IMR-90 (cell line): Measurements from ENCODE around the gene ZSCAN32. TPM values are rescaled to one million over a fixed set of nuclear protein-coding genes. Genes with fewer than 3 reads are reported as not detected.

Experiments
- ATAC-seq: fragments of 200-7000 bp; cut with Tn5 transposase; 2 replicates; pipeline ENCODE4 v1.9.1; 2020; ENCODE audit warnings: low read depth, mild to moderate bottlenecking, moderate library complexity
- BruUV-seq: library from RNA; stranded (reverse); fragments of 400-500 nt; replicated peaks from 2 replicates; lab custom pipeline; 2021; lab: Mats Ljungman, UMichigan
- CTCF ChIA-PET: fragments of 300-600 bp; formaldehyde crosslinking; extraction: SDS; loops from one replicate; lab custom pipeline; 2021; ENCODE audit warnings: antibody characterized with exemption; lab: Yijun Ruan, JAX
- POLR2A ChIA-PET: fragments of 300-600 bp; sonication (Branson Sonifier 250); formaldehyde crosslinking; loops from one replicate; lab custom pipeline; 2022; ENCODE audit warnings: antibody characterized with exemption; ENCODE audit not compliant: unreplicated experiment; lab: Charles Lee
- DNase-seq: peaks from one replicate; pipeline ENCODE4 v3.0.0; 2013
- H2AFZ ChIP-seq: replicated peaks from 2 replicates; pipeline ENCODE3; 2013; ENCODE audit warnings: low read length, mild to moderate bottlenecking; ENCODE audit not compliant: poor library complexity
- H2AK5ac ChIP-seq: 2 replicates; pipeline ENCODE4 v1.6.1; 2013; ENCODE audit warnings: low read depth, low read length, inconsistent platforms
- H2AK9ac ChIP-seq: replicated peaks from 2 replicates; pipeline ENCODE3; 2013; ENCODE audit warnings: mild to moderate bottlenecking, low read depth, low read length, moderate library complexity; ENCODE audit not compliant: poor library complexity
- H2BK120ac ChIP-seq: 2 replicates; pipeline ENCODE4 v1.6.1; 2013; ENCODE audit warnings: low read depth, low read length, inconsistent platforms
- H2BK15ac ChIP-seq: 3 replicates; pipeline ENCODE4 v1.6.1; 2013; ENCODE audit warnings: low read depth, low read length, inconsistent platforms
- H2BK20ac ChIP-seq: 2 replicates; pipeline ENCODE4 v1.6.1; 2013; ENCODE audit warnings: low read depth, mild to moderate bottlenecking, inconsistent platforms, low read length, moderate library complexity
- H2BK5ac ChIP-seq: 2 replicates; pipeline ENCODE4 v1.6.1; 2013; ENCODE audit warnings: mild to moderate bottlenecking, low read depth, low read length, inconsistent platforms; ENCODE audit not compliant: poor library complexity, severe bottlenecking
- H3K14ac ChIP-seq: replicated peaks from 2 replicates; pipeline ENCODE4 v1.6.1; 2013; ENCODE audit warnings: low read depth, low read length, inconsistent platforms
- H3K18ac ChIP-seq: 2 replicates; pipeline ENCODE4 v1.6.1; 2013; ENCODE audit warnings: low read depth, low read length, control low read depth
- H3K23ac ChIP-seq: 2 replicates; pipeline ENCODE4 v1.6.1; 2013; ENCODE audit warnings: low read depth, low read length, inconsistent platforms
- H3K27ac ChIP-seq: 2 replicates; pipeline ENCODE4 v1.5.1; 2013; ENCODE audit warnings: mild to moderate bottlenecking, control low read depth, low read length; ENCODE audit not compliant: insufficient read depth
- H3K27me3 ChIP-seq: 2 replicates; pipeline ENCODE4 v1.6.1; 2013; ENCODE audit warnings: low read length; ENCODE audit not compliant: control insufficient read depth, insufficient read depth
- H3K36me3 ChIP-seq: 2 replicates; pipeline ENCODE4 v1.6.1; 2013; ENCODE audit warnings: low read length, mixed read lengths; ENCODE audit not compliant: control insufficient read depth, insufficient read depth
- H3K4ac ChIP-seq: 2 replicates; pipeline ENCODE4 v1.6.1; 2013; ENCODE audit warnings: low read depth, low read length, inconsistent platforms
- H3K4me1 ChIP-seq: 2 replicates; pipeline ENCODE4 v1.6.1; 2013; ENCODE audit warnings: low read length, mixed read lengths; ENCODE audit not compliant: control insufficient read depth, insufficient read depth
- H3K4me2 ChIP-seq: 2 replicates; pipeline ENCODE4 v1.6.1; 2013; ENCODE audit warnings: low read depth, mild to moderate bottlenecking, control low read depth, low read length, moderate library complexity
- H3K4me3 ChIP-seq: 2 replicates; pipeline ENCODE4 v1.5.1; 2013; ENCODE audit warnings: low read depth, mild to moderate bottlenecking, control low read depth, low read length, moderate library complexity; ENCODE audit not compliant: insufficient read depth
- H3K56ac ChIP-seq: 2 replicates; pipeline ENCODE4 v1.6.1; 2013; ENCODE audit warnings: low read length, inconsistent platforms; ENCODE audit not compliant: insufficient read depth; ENCODE audit errors: extremely low read depth
- H3K79me1 ChIP-seq, 2 experiments: 2 replicates each; pipeline ENCODE4 v1.6.1; 2013; ENCODE audit warnings: low read length in 2 of 2, inconsistent platforms in 1 of 2, low read depth in 1 of 2
- H3K9ac ChIP-seq: 2 replicates; pipeline ENCODE4 v1.6.1; 2013; ENCODE audit warnings: low read depth, low read length, control low read depth
- H3K9me1 ChIP-seq: 2 replicates; pipeline ENCODE4 v1.6.1; 2013; ENCODE audit warnings: low read length, inconsistent platforms; ENCODE audit not compliant: insufficient read depth
- H3K9me3 ChIP-seq: 2 replicates; pipeline ENCODE4 v1.6.1; 2013; ENCODE audit warnings: low read length; ENCODE audit not compliant: control insufficient read depth, insufficient read depth
- H4K20me1 ChIP-seq: 2 replicates; pipeline ENCODE4 v1.6.1; 2013; ENCODE audit warnings: low read length, inconsistent platforms; ENCODE audit not compliant: insufficient read depth
- H4K5ac ChIP-seq: 2 replicates; pipeline ENCODE4 v1.6.1; 2013; ENCODE audit warnings: mild to moderate bottlenecking, low read depth, low read length, control low read depth
- H4K8ac ChIP-seq, 2 experiments: 2 replicates each; pipeline ENCODE4 v1.6.1; 2013; ENCODE audit warnings: low read depth in 2 of 2, low read length in 2 of 2, control low read depth in 1 of 2, inconsistent platforms in 1 of 2
- H4K91ac ChIP-seq: 2 replicates; pipeline ENCODE4 v1.6.1; 2013; ENCODE audit warnings: low read depth, low read length, inconsistent platforms; ENCODE audit not compliant: insufficient read depth
- BHLHE40 ChIP-seq: fragments of 150-350 bp; IDR thresholded peaks from 2 replicates; pipeline ENCODE4 v1.6.1; 2016; ENCODE audit warnings: mild to moderate bottlenecking, low read depth, low read length
- CEBPB ChIP-seq: IDR thresholded peaks from 2 replicates; pipeline ENCODE4 v1.6.1; 2012; ENCODE audit warnings: low read depth, low read length, improper control_type of control experiment
- CHD1 ChIP-seq: IDR thresholded peaks from 2 replicates; pipeline ENCODE4 v1.6.1; 2012; ENCODE audit warnings: low read depth, low read length, improper control_type of control experiment
- ELK1 ChIP-seq: fragments of 150-350 bp; IDR thresholded peaks from 2 replicates; pipeline ENCODE4 v1.6.1; 2016; ENCODE audit warnings: low read depth, mild to moderate bottlenecking, low read length, moderate library complexity, borderline replicate concordance
- FOS ChIP-seq: fragments of 150-350 bp; IDR thresholded peaks from 2 replicates; pipeline ENCODE4 v1.6.1; 2016; ENCODE audit warnings: low read depth, low read length
- MAFK ChIP-seq: IDR thresholded peaks from 2 replicates; pipeline ENCODE4 v1.6.1; 2012; ENCODE audit warnings: low read depth, low read length, improper control_type of control experiment
- MAZ ChIP-seq: IDR thresholded peaks from 2 replicates; pipeline ENCODE4 v1.6.1; 2012; ENCODE audit warnings: low read depth, mild to moderate bottlenecking, low read length, improper control_type of control experiment, moderate library complexity, borderline replicate concordance
- MXI1 ChIP-seq: IDR thresholded peaks from 2 replicates; pipeline ENCODE4 v1.6.1; 2012; ENCODE audit warnings: low read depth, mild to moderate bottlenecking, low read length, moderate library complexity, borderline replicate concordance
- NFE2L2 ChIP-seq: fragments of 150-350 bp; IDR thresholded peaks from 2 replicates; pipeline ENCODE4 v1.6.1; 2016; ENCODE audit warnings: low read depth, mild to moderate bottlenecking, low read length
- POLR2A ChIP-seq: IDR thresholded peaks from 2 replicates; pipeline ENCODE4 v1.6.1; 2012; ENCODE audit warnings: mild to moderate bottlenecking, low read depth, low read length
- RAD21 ChIP-seq: IDR thresholded peaks from 2 replicates; pipeline ENCODE4 v1.6.1; 2012; ENCODE audit warnings: low read length, improper control_type of control experiment
- RCOR1 ChIP-seq: IDR thresholded peaks from 2 replicates; pipeline ENCODE4 v1.6.1; 2012; ENCODE audit warnings: mild to moderate bottlenecking, low read length, improper control_type of control experiment; ENCODE audit not compliant: insufficient replicate concordance
- RFX5 ChIP-seq: IDR thresholded peaks from 2 replicates; pipeline ENCODE4 v1.8.0; 2012; ENCODE audit warnings: low read depth, mild to moderate bottlenecking, low read length, moderate library complexity
- SMC3 ChIP-seq: fragments of 150-350 bp; IDR thresholded peaks from 2 replicates; pipeline ENCODE4 v1.6.1; 2016; ENCODE audit warnings: low read depth, mild to moderate bottlenecking, antibody characterized with exemption, low read length, moderate library complexity
- USF2 ChIP-seq: fragments of 150-350 bp; IDR thresholded peaks from 2 replicates; pipeline ENCODE4 v1.6.1; 2017; ENCODE audit warnings: mild to moderate bottlenecking, antibody characterized with exemption, low read length, low read depth
- WGBS, 2 experiments: methylation state at CpG; one replicate each; pipeline versions ENCODE4 v1.1.5 to v1.1.7; 2013; ENCODE audit warnings: missing lambda C conversion rate in 2 of 2; ENCODE audit not compliant: insufficient read length in 1 of 2; ENCODE audit errors: extremely low coverage in 2 of 2; 5-methylcytosine and 5-hydroxymethylcytosine counted together
- dilution Hi-C: fragments of 300-500 bp; cut with HindIII; formaldehyde crosslinking; loops from one replicate; pipeline ENCODE4 v1.14.3; 2018; ENCODE audit warnings: low sequenced_read_pairs; ENCODE audit not compliant: unreplicated experiment
- in situ Hi-C: fragments of 300-500 bp; cut with MboI; formaldehyde crosslinking; loops from 3 replicates; pipeline ENCODE4 v1.14.3; 2019; ENCODE audit warnings: low sequenced_read_pairs, inconsistent platforms, mixed read lengths
- intact Hi-C: fragments of 100-400 bp; cut with micrococcal nuclease; formaldehyde crosslinking; loops from 2 replicates; pipeline ENCODE4 v1.10.0; 2022
- polyA plus RNA-seq, 3 experiments: library from polyadenylated mRNA; depleted of rRNA; stranded (reverse); fragments of >200 nt; gene quantifications; 2 replicates each; pipeline ENCODE4 v1.2.3, GENCODE V29; 2012; ENCODE audit warnings: low replicate concordance in 1 of 3
- total RNA-seq: library from RNA; depleted of rRNA; stranded (reverse); fragments of >200 nt; gene quantifications from 2 replicates; pipeline ENCODE4 v1.2.3, GENCODE V29; 2012
- TF ChIP-seq, protein P1 (sequence below): conservative IDR thresholded peaks from 2 replicates; pipeline ENCODE4 v1.5.1; 2012; ENCODE audit warnings: mild to moderate bottlenecking, low read depth, low read length, improper control_type of control experiment

Gene ZSCAN32
- total and polyA plus RNA-seq, 2 of the 4 experiments (the other 2 are of a cell fraction): 13.0 to 16.5 TPM

- Histone ChIP-seq H3K18ac (no peak overlapping the region), H3K79me1 (peaks cover 12 to 19% of the 10 kb centered on the region in 2 experiments; a peak in 2 of 4 replicates), H3K4ac (no peak overlapping the region), H3K27ac (no peak overlapping the region), H3K14ac (no peak overlapping the region), H3K9me1 (no peaks in the 10 kb centered on the region), H4K8ac (no peak overlapping the region), H2BK15ac (no peak overlapping the region), H3K23ac (no peak overlapping the region), H2BK120ac (no peak overlapping the region), H4K91ac (no peak overlapping the region), H2AK9ac (no peak overlapping the region), H4K5ac (no peak overlapping the region), H3K9ac (no peak overlapping the region), H2AFZ (no peak overlapping the region), H2AK5ac (no peak overlapping the region), H4K20me1 (no peaks in the 10 kb centered on the region; the same call in 1 of the 2 replicates), H2BK5ac (no peak overlapping the region), H2BK20ac (no peak overlapping the region), H3K56ac (no peak overlapping the region), H3K27me3 (no peaks in the 10 kb centered on the region), H3K36me3 (peaks cover 47% of the 10 kb centered on the region), H3K9me3 (peaks cover 74% of the 10 kb centered on the region), H3K4me2 (no peak overlapping the region), H3K4me3 (no peak overlapping the region), H3K4me1 (no peaks in the 10 kb centered on the region)
- in situ Hi-C loops (no loop called here), dilution Hi-C loops (no loop called here), intact Hi-C loops (no loop called here)
- no TSS peak for BruUV-seq
- TF ChIP-seq, protein P1, sequence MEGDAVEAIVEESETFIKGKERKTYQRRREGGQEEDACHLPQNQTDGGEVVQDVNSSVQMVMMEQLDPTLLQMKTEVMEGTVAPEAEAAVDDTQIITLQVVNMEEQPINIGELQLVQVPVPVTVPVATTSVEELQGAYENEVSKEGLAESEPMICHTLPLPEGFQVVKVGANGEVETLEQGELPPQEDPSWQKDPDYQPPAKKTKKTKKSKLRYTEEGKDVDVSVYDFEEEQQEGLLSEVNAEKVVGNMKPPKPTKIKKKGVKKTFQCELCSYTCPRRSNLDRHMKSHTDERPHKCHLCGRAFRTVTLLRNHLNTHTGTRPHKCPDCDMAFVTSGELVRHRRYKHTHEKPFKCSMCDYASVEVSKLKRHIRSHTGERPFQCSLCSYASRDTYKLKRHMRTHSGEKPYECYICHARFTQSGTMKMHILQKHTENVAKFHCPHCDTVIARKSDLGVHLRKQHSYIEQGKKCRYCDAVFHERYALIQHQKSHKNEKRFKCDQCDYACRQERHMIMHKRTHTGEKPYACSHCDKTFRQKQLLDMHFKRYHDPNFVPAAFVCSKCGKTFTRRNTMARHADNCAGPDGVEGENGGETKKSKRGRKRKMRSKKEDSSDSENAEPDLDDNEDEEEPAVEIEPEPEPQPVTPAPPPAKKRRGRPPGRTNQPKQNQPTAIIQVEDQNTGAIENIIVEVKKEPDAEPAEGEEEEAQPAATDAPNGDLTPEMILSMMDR: no peak
- TF ChIP-seq POLR2A (no peak), RCOR1 (no peak), NFE2L2 (no peak), SMC3 (no peak), CEBPB (no peak), ELK1 (no peak), BHLHE40 (no peak), MXI1 (no peak), FOS (no peak), RAD21 (no peak), USF2 (no peak), MAFK (no peak), CHD1 (no peak), MAZ (no peak), RFX5 (no peak)
- DNase-seq: no peak
- WGBS, 2 experiments: no CpG with 5 or more reads among the region's 10 CpGs
- no peak for ATAC-seq
- ChIA-PET POLR2A (no interaction called here), CTCF (no interaction called here)
These were observed 17.8 kb downstream of the ZSCAN32 start for GRCh38 chr16:3383045-3383448.
